ENCODE data around the gene BFSP2. TPM values are rescaled to one million over a fixed set of nuclear protein-coding genes. Genes with fewer than 3 reads are reported as not detected.

The BFSP2 gene
- total and polyA plus RNA-seq, 2 donors (not counting 1 experiment from before 2014, with no cell fraction given) = 0.60 to 1.6 TPM

- Histone ChIP-seq H4K20me1 (ENCODE audit: control insufficient read depth, insufficient read depth, low read length, poor library complexity, severe bottlenecking) (no peaks in the 10 kb centered on the region), H3K27me3 (replicated peaks in 1 of 4; ENCODE audit: control extremely low read depth in 1 of 4, control insufficient read depth in 3 of 4, insufficient read depth in 4 of 4, low read length in 3 of 4) (no peaks in the 10 kb centered on the region), H3K27ac (ENCODE audit: low read length in 2 of 2) (no peak overlapping the region), H3K4me1 (ENCODE audit: control insufficient read depth in 2 of 2, insufficient read depth in 2 of 2, low read length in 2 of 2) (no peaks in the 10 kb centered on the region), H2AFZ (ENCODE audit: insufficient read depth, low read depth, low read length, poor library complexity, severe bottlenecking) (no peak overlapping the region), H3K4me3 (ENCODE audit: control extremely low read depth in 1 of 5, extremely low read depth in 1 of 5, insufficient read depth in 1 of 5, low read depth in 2 of 5, low read length in 4 of 5) (no peak overlapping the region), H3K79me2 (ENCODE audit: control insufficient read depth, insufficient read depth, low read length) (no peaks in the 10 kb centered on the region), H3K9me3 (ENCODE audit: control extremely low read depth in 1 of 3, control insufficient read depth in 2 of 3, insufficient read depth in 1 of 3, low read length in 2 of 3) (no peaks in the 10 kb centered on the region), H3K9ac (ENCODE audit: low read length) (no peak overlapping the region), H3K4me2 (replicated peaks; ENCODE audit: low read depth, low read length, poor library complexity, severe bottlenecking) (no peak overlapping the region), H3K36me3 (replicated peaks in 1 of 2; ENCODE audit: control extremely low read depth in 1 of 2, control insufficient read depth in 1 of 2, extremely low read depth in 1 of 2, insufficient read depth in 2 of 2, low read length in 1 of 2) (no peaks in the 10 kb centered on the region)
- POLR2A ChIA-PET = no interaction called here
- H3K27me3 Mint-ChIP-seq = peaks cover 9% of the 10 kb centered on the region
- no peak for TF ChIP-seq EZH2 (IDR thresholded peaks at IDR 0.05; ENCODE audit: borderline replicate concordance, insufficient read depth, low read depth, low read length, poor library complexity, severe bottlenecking)
- TF ChIP-seq CTCF (IDR thresholded peaks at IDR 0.05) = no peak
- DNase-seq = no peak
- CTCF ChIA-PET = no interaction called here
- no peak for ATAC-seq (ENCODE audit: low read depth)
- H3K4me3 Mint-ChIP-seq = no peak overlapping the region
- intact Hi-C loops (cut with micrococcal nuclease) = no loop called here
- H3K4me1 Mint-ChIP-seq = no peaks in the 10 kb centered on the region
- no peaks in the 10 kb centered on the region for H3K9me3 Mint-ChIP-seq (ENCODE audit: insufficient read depth)
- no peak overlapping the region for H3K27ac Mint-ChIP-seq
- WGBS (ENCODE audit: insufficient coverage) = 92% methylated on average over 2 of the region's 2 CpGs
Measured at GRCh38 chr3:133360476-133360875, 39.4 kb upstream of the BFSP2 start.

- no peaks in the 10 kb centered on the region for H4K20me1 ChIP-seq (ENCODE audit: control insufficient read depth, insufficient read depth, low read length, poor library complexity, severe bottlenecking)
- no peaks in the 10 kb centered on the region for H3K79me2 ChIP-seq (ENCODE audit: control insufficient read depth, insufficient read depth, low read length)
- no peak overlapping the region for H3K4me3 Mint-ChIP-seq
- DNase-seq = no peak
- H3K4me2 ChIP-seq (replicated peaks; ENCODE audit: low read depth, low read length, poor library complexity, severe bottlenecking) = no peak overlapping the region
- WGBS (ENCODE audit: insufficient coverage) = 100% methylated on average over 1 of the region's 2 CpGs
- no peaks in the 10 kb centered on the region for H3K27me3 ChIP-seq (replicated peaks in 1 of 4; ENCODE audit: control extremely low read depth in 1 of 4, control insufficient read depth in 3 of 4, insufficient read depth in 4 of 4, low read length in 3 of 4)
- H3K9me3 Mint-ChIP-seq (ENCODE audit: insufficient read depth) = no peaks in the 10 kb centered on the region
- ChIA-PET POLR2A (no interaction called here), CTCF (no interaction called here)
- no peaks in the 10 kb centered on the region for H3K4me1 Mint-ChIP-seq
- no peaks in the 10 kb centered on the region for H3K36me3 ChIP-seq (replicated peaks in 1 of 2; ENCODE audit: control extremely low read depth in 1 of 2, control insufficient read depth in 1 of 2, extremely low read depth in 1 of 2, insufficient read depth in 2 of 2, low read length in 1 of 2)
- H3K27ac ChIP-seq (ENCODE audit: low read length in 2 of 2) = no peak overlapping the region
- H2AFZ ChIP-seq (ENCODE audit: insufficient read depth, low read depth, low read length, poor library complexity, severe bottlenecking) = no peak overlapping the region
- H3K27ac Mint-ChIP-seq = no peak overlapping the region
- no peaks in the 10 kb centered on the region for H3K4me1 ChIP-seq (ENCODE audit: control insufficient read depth in 2 of 2, insufficient read depth in 2 of 2, low read length in 2 of 2)
- H3K4me3 ChIP-seq (ENCODE audit: control extremely low read depth in 1 of 5, extremely low read depth in 1 of 5, insufficient read depth in 1 of 5, low read depth in 2 of 5, low read length in 4 of 5) = no peak overlapping the region
- H3K27me3 Mint-ChIP-seq = peaks cover 9% of the 10 kb centered on the region
- TF ChIP-seq EZH2 (IDR thresholded peaks at IDR 0.05; ENCODE audit: borderline replicate concordance, insufficient read depth, low read depth, low read length, poor library complexity, severe bottlenecking) (no peak), CTCF (IDR thresholded peaks at IDR 0.05) (no peak)
- intact Hi-C loops (cut with micrococcal nuclease) = no loop called here
- ATAC-seq (ENCODE audit: low read depth) = no peak
- H3K9ac ChIP-seq (ENCODE audit: low read length) = no peak overlapping the region
- H3K9me3 ChIP-seq (ENCODE audit: control extremely low read depth in 1 of 3, control insufficient read depth in 2 of 3, insufficient read depth in 1 of 3, low read length in 2 of 3) = no peaks in the 10 kb centered on the region
Measured at GRCh38 chr3:133361011-133361410, 38.8 kb upstream of the BFSP2 start.
